IPS-15b (cell line): Measurements from ENCODE around the gene CALN1.
"Not testable (repeated sequence)": the region's sequence is repeated elsewhere in the genome, so short reads cannot be mapped to it uniquely, and the experiment has no call there.

Source experiments
- H3K27me3 ChIP-seq: one replicate; pipeline ENCODE4 v1.6.1; 2013; ENCODE audit warnings: low read length; ENCODE audit not compliant: control insufficient read depth, insufficient read depth
- H3K36me3 ChIP-seq: one replicate; pipeline ENCODE4 v1.6.1; 2013; ENCODE audit warnings: low read length; ENCODE audit not compliant: control insufficient read depth, insufficient read depth
- H3K4me1 ChIP-seq: one replicate; pipeline ENCODE4 v1.6.1; 2013; ENCODE audit warnings: mild to moderate bottlenecking, low read length; ENCODE audit not compliant: control insufficient read depth, insufficient read depth
- H3K4me3 ChIP-seq: one replicate; pipeline ENCODE4 v1.5.1; 2013; ENCODE audit warnings: low read depth, low read length
- H3K9ac ChIP-seq: one replicate; pipeline ENCODE4 v1.6.1; 2013; ENCODE audit warnings: low read depth, mild to moderate bottlenecking, low read length
- H3K9me3 ChIP-seq: one replicate; pipeline ENCODE4 v1.6.1; 2013; ENCODE audit warnings: mild to moderate bottlenecking, low read length; ENCODE audit not compliant: control insufficient read depth, insufficient read depth

The CALN1 gene

GRCh38 chr7:71740174-71740560 is 672.0 kb downstream of the CALN1 start:
- H3K27me3 ChIP-seq: no peaks in the 10 kb centered on the region
- no peaks in the 10 kb centered on the region for H3K36me3 ChIP-seq
- no peak overlapping the region for H3K4me3 ChIP-seq
- no peaks in the 10 kb centered on the region for H3K9me3 ChIP-seq
- H3K4me1 ChIP-seq: no peaks in the 10 kb centered on the region
- H3K9ac ChIP-seq: no peak overlapping the region

DNA sequence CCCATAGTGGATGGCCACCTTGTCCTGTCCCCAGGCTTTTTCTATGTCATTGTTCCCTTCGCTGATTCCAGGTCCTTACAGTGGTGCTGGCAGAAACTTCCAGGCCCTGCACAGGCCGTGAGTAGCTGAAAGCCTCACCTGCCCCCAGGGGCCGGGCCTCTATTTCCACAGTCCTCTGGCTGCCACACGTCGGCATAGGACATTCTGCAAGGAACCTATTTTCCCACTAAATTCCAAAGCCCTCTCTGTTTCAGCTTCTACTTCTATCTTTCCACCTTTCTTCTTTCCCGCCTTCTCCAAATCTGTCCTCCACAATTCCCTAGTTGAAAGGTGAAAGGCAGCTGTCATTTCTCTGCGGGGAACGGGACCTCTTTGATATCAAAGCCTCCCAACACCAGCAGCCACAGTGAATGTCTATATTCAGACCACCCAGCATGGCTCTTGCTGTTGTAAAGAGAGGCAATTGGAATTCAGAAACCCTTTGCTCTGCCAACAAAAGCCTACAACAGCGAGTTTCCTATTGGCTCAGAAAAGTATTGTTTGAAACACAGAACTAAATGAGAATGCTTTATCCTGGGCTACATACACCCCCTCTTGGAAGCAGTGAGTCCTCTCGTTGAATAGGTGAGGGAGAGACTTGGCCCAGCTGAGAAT is 672.5 kb downstream of the CALN1 start:
- Histone ChIP-seq H3K9ac (no peak overlapping the region), H3K9me3 (no peaks in the 10 kb centered on the region), H3K4me3 (no peak overlapping the region), H3K4me1 (no peaks in the 10 kb centered on the region), H3K27me3 (no peaks in the 10 kb centered on the region), H3K36me3 (no peaks in the 10 kb centered on the region)

GRCh38 chr7:71737931-71738540 is 674.1 kb downstream of the CALN1 start:
- not testable (repeated sequence) for H3K4me1 ChIP-seq, H3K27me3 ChIP-seq, H3K36me3 ChIP-seq, H3K9me3 ChIP-seq, H3K4me3 ChIP-seq, H3K9ac ChIP-seq

DNA sequence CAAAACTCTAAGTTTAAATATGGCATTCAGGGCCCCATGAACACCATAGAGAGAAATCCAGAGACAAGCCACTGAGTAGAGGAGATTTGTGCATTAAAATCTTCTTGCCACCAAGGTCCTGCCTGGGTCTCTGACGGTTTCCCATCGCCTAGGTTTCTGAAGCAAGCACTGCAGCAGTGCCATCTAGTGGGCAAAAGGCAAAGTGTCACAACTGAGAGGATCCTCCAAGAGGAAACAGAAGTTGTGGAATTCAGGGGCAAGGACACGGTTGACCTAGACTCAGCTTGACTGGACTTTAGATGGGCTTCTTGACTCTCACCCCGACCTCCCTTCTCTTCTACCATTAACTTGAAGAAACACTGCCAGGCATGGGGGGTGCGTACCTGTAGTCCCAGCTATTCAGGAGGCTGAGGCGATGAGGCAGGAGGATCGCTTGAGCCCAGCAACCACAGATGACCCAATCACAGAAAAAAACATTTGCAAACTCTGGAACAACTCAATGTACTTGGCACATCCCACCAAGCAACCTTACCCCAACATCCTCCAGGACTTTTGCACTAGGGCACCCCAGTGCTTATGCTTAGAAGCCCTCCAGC is 676.1 kb downstream of the CALN1 start:
- H3K4me1 ChIP-seq: no peaks in the 10 kb centered on the region
- H3K27me3 ChIP-seq: no peaks in the 10 kb centered on the region
- H3K36me3 ChIP-seq: no peaks in the 10 kb centered on the region
- no peaks in the 10 kb centered on the region for H3K9me3 ChIP-seq
- H3K9ac ChIP-seq: no peak overlapping the region
- no peak overlapping the region for H3K4me3 ChIP-seq

DNA sequence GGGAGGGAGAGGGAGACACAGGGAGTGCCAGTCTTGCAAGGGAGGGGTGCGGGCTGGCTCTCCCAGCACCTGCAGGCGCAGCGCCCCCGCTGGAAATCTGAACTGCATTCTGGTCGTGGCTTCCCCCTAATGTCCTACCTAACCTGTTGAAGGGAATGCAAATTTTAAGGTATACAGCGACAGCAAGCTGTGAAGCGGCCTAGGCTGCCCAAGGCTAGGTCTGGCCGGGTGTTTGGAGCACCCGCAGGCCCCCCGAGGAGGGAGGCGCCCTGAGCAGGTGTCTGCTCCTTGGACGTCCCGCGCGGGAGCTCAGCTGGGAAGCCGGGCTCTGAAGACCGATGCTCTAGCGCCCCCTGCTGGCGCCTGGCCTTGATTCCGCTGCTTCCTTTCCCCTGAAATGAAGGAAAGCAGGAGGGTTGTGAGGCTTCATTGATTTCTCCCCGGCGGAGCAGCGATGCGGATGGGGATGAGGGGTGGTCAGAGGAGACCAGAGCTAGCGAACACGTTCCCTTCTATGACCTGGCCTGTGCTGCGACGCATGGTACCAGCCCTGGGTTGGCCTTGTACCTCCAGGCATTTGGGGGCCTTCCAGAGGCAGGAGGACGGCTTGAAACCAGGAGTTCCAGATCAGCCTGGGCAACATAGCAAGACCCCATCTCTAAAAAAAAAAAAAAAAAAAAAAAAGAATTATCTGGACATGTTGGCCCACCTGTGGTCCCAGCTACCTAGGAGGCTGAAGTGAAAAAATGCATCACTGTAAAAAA is 678.8 kb downstream of the CALN1 start:
- H3K4me3 ChIP-seq: peak overlapping the region; percentile 61
- no peaks in the 10 kb centered on the region for H3K36me3 ChIP-seq
- H3K4me1 ChIP-seq: no peaks in the 10 kb centered on the region
- H3K27me3 ChIP-seq: no peaks in the 10 kb centered on the region
- no peak overlapping the region for H3K9ac ChIP-seq
- H3K9me3 ChIP-seq: no peaks in the 10 kb centered on the region

GRCh38 chr7:71731740-71732139 is 680.4 kb downstream of the CALN1 start:
- no peaks in the 10 kb centered on the region for H3K27me3 ChIP-seq

More at GRCh38 chr7:71731740-71732139, 680.4 kb downstream of the CALN1 start:
- Histone ChIP-seq H3K4me3 (no peak overlapping the region), H3K9me3 (no peaks in the 10 kb centered on the region), H3K4me1 (no peaks in the 10 kb centered on the region), H3K9ac (no peak overlapping the region), H3K36me3 (no peaks in the 10 kb centered on the region)
